Small intestine (tissue), 7 donors: ENCODE results near the gene MEIS2. TPM values are rescaled to one million over a fixed set of nuclear protein-coding genes. Genes with fewer than 3 reads are reported as not detected.

Experiments
- DNase-seq, 2 donors: peaks; one replicate each; pipeline versions ENCODE4 v3.0.0 to v3.0.0-alpha.2; 2013
- FAIRE-seq: peaks from 2 replicates; lab custom pipeline; 2012; peaks lifted over from hg19 to GRCh38; lab: Jason Lieb, UNC
- H3K27ac ChIP-seq, 3 donors: one replicate each; pipeline ENCODE4 v1.5.1; 2013; ENCODE audit warnings: low read length in 2 of 3, mild to moderate bottlenecking in 2 of 3, control low read depth in 1 of 3, inconsistent platforms in 1 of 3, low read depth in 1 of 3, moderate library complexity in 1 of 3
- H3K27me3 ChIP-seq, 3 donors: one replicate each; pipeline ENCODE4 v1.6.1; 2013; ENCODE audit warnings: low read length in 3 of 3, inconsistent platforms in 1 of 3; ENCODE audit not compliant: control insufficient read depth in 3 of 3, insufficient read depth in 3 of 3
- H3K36me3 ChIP-seq, 3 donors: one replicate each; pipeline ENCODE4 v1.6.1; 2013; ENCODE audit warnings: low read length in 3 of 3, inconsistent platforms in 1 of 3, low read depth in 1 of 3, mild to moderate bottlenecking in 1 of 3, moderate library complexity in 1 of 3; ENCODE audit not compliant: control insufficient read depth in 3 of 3, insufficient read depth in 2 of 3
- H3K4me1 ChIP-seq, 3 donors: one replicate each; pipeline ENCODE4 v1.6.1; 2013; ENCODE audit warnings: low read length in 2 of 3, inconsistent platforms in 1 of 3, low read depth in 1 of 3, mild to moderate bottlenecking in 1 of 3, moderate library complexity in 1 of 3; ENCODE audit not compliant: control insufficient read depth in 3 of 3, insufficient read depth in 2 of 3
- H3K4me3 ChIP-seq, 3 donors: one replicate each; pipeline ENCODE4 v1.5.1; 2013; ENCODE audit warnings: low read length in 3 of 3, control low read depth in 1 of 3, inconsistent platforms in 1 of 3, low read depth in 1 of 3, mild to moderate bottlenecking in 1 of 3, moderate library complexity in 1 of 3
- H3K9me3 ChIP-seq, 2 donors: one replicate each; pipeline ENCODE4 v1.6.1; 2013; ENCODE audit warnings: low read depth in 1 of 2, low read length in 1 of 2; ENCODE audit not compliant: control insufficient read depth in 2 of 2, insufficient read depth in 1 of 2
- whole genome bisulfite sequencing, 3 donors: extraction: QIAGEN DNeasy Blood & Tissue Kit; methylation state at CpG; one replicate each; pipeline ENCODE4 v1.1.7; 2013; 5-methylcytosine and 5-hydroxymethylcytosine counted together
- polyA plus RNA-seq, 4 donors: library from polyadenylated mRNA; stranded (reverse) in 3 of 4; unstranded in 1 of 4; fragments of 200-250 nt in 3 of 4; fragments of 120-200 nt in 1 of 4; gene quantifications; one replicate each; pipeline versions ENCODE4 v1.2.1 to v1.2.3, GENCODE V29; 2013
- donor health status: healthy with polysubstance abuse.
- donor health status: control.
- donor health status: control.
- donor health status: Bipolar disorder and iron deficiency.
- donor health status: healthy.

MEIS2 gene
- polyA plus RNA-seq, 4 donors: 5.4 to 13.2 (median 10.2) TPM

DNA sequence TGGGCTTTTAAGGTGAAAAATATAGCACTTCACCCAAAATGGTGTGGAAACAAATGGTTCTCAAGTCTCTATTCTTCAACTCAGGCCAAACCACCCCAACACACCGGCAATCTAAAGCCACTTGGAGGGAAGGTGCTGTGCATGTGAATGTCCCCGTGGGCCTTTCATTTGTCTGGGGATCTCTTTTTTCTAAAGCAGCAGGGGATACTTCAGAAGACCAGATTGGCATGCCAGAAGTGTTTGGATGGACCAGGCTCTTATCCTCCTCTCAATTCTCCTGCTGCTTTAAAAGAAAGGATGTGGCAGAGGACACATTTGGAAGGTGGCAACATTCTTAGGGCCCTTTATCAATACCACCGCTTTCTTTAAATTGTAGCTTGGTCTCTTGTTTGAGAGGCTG lies 193.1 kb downstream of the MEIS2 start:
- Histone ChIP-seq H3K4me1 (peaks cover 6 to 24% (median 7%) of the 10 kb centered on the region in 3 donors), H3K36me3 (no peaks in the 10 kb centered on the region), H3K27ac (no peak overlapping the region), H3K9me3 (no peaks in the 10 kb centered on the region), H3K4me3 (no peak overlapping the region), H3K27me3 (no peaks in the 10 kb centered on the region)
- no peak for DNase-seq
- FAIRE-seq: no peak
- 86 to 93% (median 91%) methylated on average over 3 of the region's 3 CpGs for WGBS, 3 donors

DNA sequence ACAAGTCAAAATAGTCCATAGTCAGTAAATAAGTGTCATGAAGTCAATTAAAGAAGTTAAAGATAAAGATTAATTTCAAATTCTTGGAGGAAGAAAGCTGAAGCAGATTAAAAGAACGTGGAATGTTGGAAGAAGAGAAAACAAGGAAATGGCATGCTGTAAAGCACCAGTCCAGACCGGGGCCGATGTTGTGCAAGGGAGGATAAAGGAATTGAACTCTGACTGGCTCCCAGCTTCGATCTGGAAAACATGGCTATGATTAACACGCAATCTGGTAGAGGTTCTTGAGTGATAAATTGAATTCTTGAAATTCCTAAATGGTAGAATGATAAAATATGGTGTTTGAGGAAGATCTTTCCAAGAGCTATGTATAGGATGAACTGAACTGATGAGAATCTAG lies 194.4 kb downstream of the MEIS2 start:
- Histone ChIP-seq H3K4me1 (peaks cover 3 to 24% (median 4%) of the 10 kb centered on the region in 3 donors), H3K27ac (no peak overlapping the region), H3K36me3 (no peaks in the 10 kb centered on the region), H3K9me3 (no peaks in the 10 kb centered on the region), H3K27me3 (no peaks in the 10 kb centered on the region), H3K4me3 (no peak overlapping the region)
- 6 to 45% (median 32%) methylated on average over 5 of the region's 5 CpGs for whole genome bisulfite sequencing, 3 donors
- peak; percentile 79 for FAIRE-seq
- peak; percentile 59 to 83 for DNase-seq

DNA sequence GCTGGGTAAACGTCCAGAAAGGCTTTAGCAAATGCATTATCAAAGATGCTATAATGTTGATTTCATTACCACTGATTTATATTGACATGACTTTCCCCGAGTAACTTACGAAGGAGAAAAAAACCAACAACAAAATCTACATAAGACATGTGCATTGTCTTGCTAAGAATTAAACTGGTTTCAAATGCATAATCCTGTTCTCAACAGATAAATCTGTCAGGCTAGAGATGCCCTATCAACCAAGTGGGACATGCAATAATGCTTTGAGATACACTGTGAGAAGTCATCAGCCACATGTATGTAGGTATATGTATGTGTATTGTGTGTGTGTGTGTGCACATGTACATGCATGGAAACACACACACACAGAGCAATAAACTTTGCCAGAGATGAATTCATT lies 195.6 kb downstream of the MEIS2 start:
- WGBS, 3 donors: 15 to 54% (median 30%) methylated on average over 3 of the region's 3 CpGs
- DNase-seq (no peak), FAIRE-seq (no peak)
- Histone ChIP-seq H3K27me3 (no peaks in the 10 kb centered on the region), H3K36me3 (no peaks in the 10 kb centered on the region), H3K4me1 (peaks cover 3 to 24% (median 4%) of the 10 kb centered on the region in 3 donors), H3K4me3 (no peak overlapping the region), H3K9me3 (no peaks in the 10 kb centered on the region), H3K27ac (peak overlapping the region in 1 of 3 donors; percentile 47)

DNA sequence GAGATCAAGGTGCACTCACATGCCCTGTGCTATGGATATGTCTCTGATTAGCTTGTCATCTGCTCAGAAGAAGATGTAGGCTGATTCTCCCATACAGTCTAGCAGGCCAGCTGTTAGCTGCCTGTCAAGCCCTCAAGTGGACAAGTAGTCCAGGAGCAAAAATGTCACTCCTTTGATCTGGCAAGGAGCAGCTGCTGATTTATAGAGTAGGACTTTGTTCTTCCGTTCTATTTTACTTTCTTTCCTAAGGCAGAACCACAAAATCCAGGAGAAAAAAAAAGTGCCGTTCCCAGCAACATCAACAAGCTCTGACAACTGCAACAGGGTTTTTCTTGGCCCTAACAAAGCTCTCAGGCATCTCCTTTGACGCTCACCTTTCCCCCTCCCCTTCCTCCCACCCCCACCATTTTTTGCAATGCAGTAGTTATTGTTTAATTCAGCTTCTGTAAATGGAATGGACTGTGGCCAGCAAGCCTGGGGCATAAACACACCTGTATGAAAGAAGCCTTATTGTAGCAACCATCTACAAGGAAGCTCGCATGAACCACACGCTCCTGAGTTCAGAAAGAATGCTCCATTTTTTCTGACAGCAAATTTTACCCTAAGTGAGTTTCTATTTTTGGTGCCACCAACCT lies 196.3 kb downstream of the MEIS2 start:
- H3K36me3 ChIP-seq: no peaks in the 10 kb centered on the region
- FAIRE-seq (no peak), DNase-seq (peak; percentile 71 to 88)
- 12 to 47% (median 24%) methylated on average over 5 of the region's 5 CpGs for WGBS, 3 donors
- H3K27ac ChIP-seq: peak overlapping the region in 2 of 3 donors; percentile 8 to 47
- no peaks in the 10 kb centered on the region for H3K9me3 ChIP-seq
- H3K4me3 ChIP-seq: peak overlapping the region in 1 of 3 donors; percentile 28
- H3K4me1 ChIP-seq: peaks cover 0 to 23% (median 4%) of the 10 kb centered on the region in 3 donors
- H3K27me3 ChIP-seq: no peaks in the 10 kb centered on the region

DNA sequence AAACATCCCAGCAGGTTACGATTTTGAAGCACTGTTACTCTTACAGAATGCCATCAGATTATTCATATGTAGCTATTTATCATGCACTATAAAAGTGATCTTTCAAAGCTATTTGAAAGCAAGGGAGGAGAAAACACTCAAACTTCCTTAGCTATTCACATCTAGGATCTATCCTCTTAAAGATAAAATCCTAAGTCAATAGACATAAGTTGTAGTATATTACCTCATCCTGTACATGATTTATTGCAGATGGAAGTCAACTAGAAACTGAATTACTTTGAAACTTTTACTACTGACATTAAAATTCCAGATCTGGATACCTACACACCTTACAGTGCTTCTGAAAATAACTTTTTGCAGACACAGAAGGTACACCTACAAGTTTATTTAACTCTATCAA lies 197.2 kb downstream of the MEIS2 start:
- WGBS, 3 donors: 34 to 61% (median 38%) methylated on average over 1 of the region's 1 CpG
- DNase-seq: no peak
- FAIRE-seq: no peak

DNA sequence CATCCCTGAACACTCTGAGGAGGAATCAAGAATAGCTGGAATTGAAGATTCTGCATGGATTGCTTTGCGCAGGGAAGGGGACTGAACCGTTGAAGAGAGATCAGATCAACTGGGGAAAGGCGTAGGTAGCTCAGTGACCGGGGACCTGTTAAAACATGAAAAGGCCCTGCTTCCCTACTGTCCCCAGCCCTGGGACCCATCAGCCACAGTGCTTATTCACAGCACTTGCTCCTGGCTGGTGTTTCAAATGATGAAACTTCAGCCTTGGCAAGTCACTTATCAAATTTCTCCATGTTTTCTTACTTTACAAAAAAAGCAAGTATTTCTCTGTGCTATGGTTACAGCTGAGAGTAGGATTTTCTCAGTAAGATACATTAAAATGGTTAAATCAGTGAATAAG lies 199.3 kb downstream of the MEIS2 start:
- Histone ChIP-seq H3K9me3 (no peaks in the 10 kb centered on the region), H3K27ac (no peak overlapping the region), H3K27me3 (no peaks in the 10 kb centered on the region), H3K4me3 (no peak overlapping the region), H3K4me1 (peaks cover 2 to 31% (median 6%) of the 10 kb centered on the region in 3 donors), H3K36me3 (no peaks in the 10 kb centered on the region)
- DNase-seq (no peak), FAIRE-seq (no peak)
- 93 to 100% (median 95%) methylated on average over 4 of the region's 4 CpGs for WGBS, 3 donors

More for the DNA sequence above, 197.2 kb downstream of the MEIS2 start:
- Histone ChIP-seq H3K27me3 (no peaks in the 10 kb centered on the region), H3K4me3 (no peak overlapping the region), H3K36me3 (no peaks in the 10 kb centered on the region), H3K27ac (no peak overlapping the region), H3K9me3 (no peaks in the 10 kb centered on the region), H3K4me1 (peaks cover 0 to 21% (median 4%) of the 10 kb centered on the region in 3 donors)

DNA sequence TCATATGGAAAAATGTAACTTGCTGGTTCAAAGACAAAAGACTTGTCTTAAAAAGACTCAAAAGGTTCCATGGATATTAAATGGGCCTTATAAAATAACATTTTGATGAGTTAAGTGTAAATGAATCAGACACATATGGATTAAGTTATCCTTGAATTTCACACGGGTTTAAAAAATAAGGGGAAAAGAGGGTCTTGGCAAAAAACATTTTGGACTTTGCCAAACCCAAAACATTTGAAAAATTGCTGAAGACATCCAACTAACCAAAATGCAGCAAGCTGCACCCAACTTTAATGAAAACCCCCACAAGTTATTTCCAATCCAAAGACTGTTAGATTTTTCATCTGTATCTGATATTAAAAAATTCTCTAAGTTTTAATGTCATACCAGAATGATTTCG lies 200.7 kb downstream of the MEIS2 start:
- WGBS, 3 donors: 75 to 94% (median 75%) methylated on average over 2 of the region's 2 CpGs
- H3K27ac ChIP-seq: no peak overlapping the region
- no peak for FAIRE-seq

DNA sequence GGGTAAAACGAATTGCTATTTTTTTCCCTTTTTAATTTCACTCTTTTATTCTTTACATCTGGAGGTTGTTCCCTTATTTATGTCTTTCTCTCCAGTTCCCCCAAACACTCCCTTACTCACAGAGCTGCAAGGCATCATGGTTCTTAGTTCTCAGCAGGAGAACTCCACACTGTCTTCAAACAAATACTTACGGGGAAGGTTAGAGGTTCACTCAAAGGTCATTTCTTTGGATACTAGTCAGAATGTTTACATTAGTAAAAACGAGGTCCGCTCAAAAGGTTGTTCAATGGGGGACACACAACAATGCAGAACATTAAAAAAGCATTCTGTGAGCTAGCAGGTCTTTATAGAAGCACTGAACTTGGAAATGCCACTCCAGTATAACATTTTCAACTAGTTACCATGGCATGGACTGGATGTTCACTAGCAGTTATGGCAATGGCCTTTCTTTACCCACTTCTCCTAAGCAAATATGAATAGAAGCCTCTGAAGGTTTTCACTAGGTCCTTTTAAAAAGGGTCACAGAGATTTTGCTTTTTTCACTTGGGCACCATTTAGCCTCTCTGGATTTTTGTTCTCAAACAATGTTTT lies 201.7 kb downstream of the MEIS2 start:
- Histone ChIP-seq H3K36me3 (peaks cover 2 to 4% (median 4%) of the 10 kb centered on the region in 3 donors), H3K27me3 (no peaks in the 10 kb centered on the region), H3K4me3 (no peak overlapping the region), H3K9me3 (no peaks in the 10 kb centered on the region), H3K4me1 (peaks cover 2 to 15% (median 2%) of the 10 kb centered on the region in 3 donors), H3K27ac (no peak overlapping the region)
- FAIRE-seq (no peak), DNase-seq (no peak)
- WGBS, 3 donors: 43 to 60% (median 52%) methylated on average over 4 of the region's 4 CpGs

More for the DNA sequence above, 200.7 kb downstream of the MEIS2 start:
- no peaks in the 10 kb centered on the region for H3K27me3 ChIP-seq
- no peaks in the 10 kb centered on the region for H3K9me3 ChIP-seq
- H3K4me1 ChIP-seq: peaks cover 2 to 24% (median 2%) of the 10 kb centered on the region in 3 donors
- no peak for DNase-seq
- peaks cover 0 to 2% (median 2%) of the 10 kb centered on the region in 3 donors for H3K36me3 ChIP-seq
- H3K4me3 ChIP-seq: no peak overlapping the region
